HG03139 (cell line): Measurements from ENCODE around the gene MFRP.

Experiments
- ATAC-seq: cut with Tn5 transposase; IDR thresholded peaks from one replicate; pipeline ENCODE4 v1.9.1; 2021; ENCODE audit not compliant: unreplicated experiment

Gene MFRP

GRCh38 chr11:119298726-119299125, 47.8 kb downstream of the MFRP start:
- ATAC-seq = no peak

- ATAC-seq = no peak
These were observed 48.6 kb downstream of the MFRP start for GRCh38 chr11:119297938-119298337.

- no peak for ATAC-seq
These were observed 51.3 kb downstream of the MFRP start for GRCh38 chr11:119295178-119295577.

- ATAC-seq = no peak
These were observed 53.0 kb downstream of the MFRP start for GRCh38 chr11:119293461-119293860.

- no peak for ATAC-seq
These were observed 55.5 kb downstream of the MFRP start for GRCh38 chr11:119290894-119291497.
